ENCODE measurements around the gene CERS6. TPM values are rescaled to one million over a fixed set of nuclear protein-coding genes. Genes with fewer than 3 reads are reported as not detected.

Gene CERS6
- total and polyA plus RNA-seq, 10 of the 15 experiments (the other 5 are each of a cell fraction or from before 2014, with no cell fraction given) = 1.3 to 20.4 (median 14.1) TPM

GRCh38 chr2:168712053-168712452 is 256.0 kb downstream of the CERS6 start (continued):
- TF ChIP-seq NFIC (IDR thresholded peaks at IDR 0.05; ENCODE audit: low read depth, low read length) (peak; percentile 80), POLR2AphosphoS2 (IDR thresholded peaks at IDR 0.05; ENCODE audit: low read depth, low read length) (no peak), RFX5 (IDR thresholded peaks at IDR 0.05; ENCODE audit: low read depth, low read length) (no peak), ZNF622 (IDR thresholded peaks at IDR 0.05) (no peak), ZBTB33 (IDR thresholded peaks at IDR 0.05) (no peak), POLR2AphosphoS5 (IDR thresholded peaks at IDR 0.05; ENCODE audit: low read length) (no peak), RUNX3 (IDR thresholded peaks at IDR 0.05; ENCODE audit: low read length) (peak; percentile 88), MYB (IDR thresholded peaks at IDR 0.05; ENCODE audit: borderline replicate concordance, low read depth, low read length) (no peak), FOS (IDR thresholded peaks at IDR 0.05; ENCODE audit: borderline replicate concordance, extremely low read depth, insufficient read length) (no peak), CBX3 (IDR thresholded peaks at IDR 0.05; ENCODE audit: borderline replicate concordance, low read depth) (no peak), BHLHE40 (IDR thresholded peaks at IDR 0.05; ENCODE audit: borderline replicate concordance in 1 of 2, low read depth in 2 of 2, low read length in 1 of 2) (peak in 1 of 2 experiments; percentile 41; a peak in 1 of 4 replicates), NR2C1 (IDR thresholded peaks at IDR 0.05) (no peak), DPF2 (IDR thresholded peaks at IDR 0.05) (peak; percentile 52), E2F8 (IDR thresholded peaks at IDR 0.05; ENCODE audit: low read depth, partially characterized antibody) (no peak), FOXK2 (IDR thresholded peaks at IDR 0.05) (no peak), ETV6 (conservative IDR thresholded peaks at IDR 0.05 in 1 of 2, IDR thresholded peaks at IDR 0.05 in 1 of 2; ENCODE audit: borderline replicate concordance in 1 of 2, low read depth in 1 of 2) (peak in 1 of 2 experiments; percentile 63; a peak in 1 of 4 replicates), HDAC6 (IDR thresholded peaks at IDR 0.05; ENCODE audit: unreplicated experiment) (no peak), ZNF217 (IDR thresholded peaks at IDR 0.05) (peak; percentile 39; the same call in 1 of the 2 replicates), E2F4 (IDR thresholded peaks at IDR 0.05; ENCODE audit: low read depth, low read length) (no peak), EP300 (IDR thresholded peaks at IDR 0.05; ENCODE audit: borderline replicate concordance in 1 of 2, control insufficient read depth in 1 of 2, low read depth in 2 of 2, low read length in 2 of 2) (peak; percentile 62 to 78; a peak in 3 of 4 replicates), ZNF384 (IDR thresholded peaks at IDR 0.05; ENCODE audit: borderline replicate concordance, low read depth, low read length) (no peak)
- TF ChIP-seq, protein P1, sequence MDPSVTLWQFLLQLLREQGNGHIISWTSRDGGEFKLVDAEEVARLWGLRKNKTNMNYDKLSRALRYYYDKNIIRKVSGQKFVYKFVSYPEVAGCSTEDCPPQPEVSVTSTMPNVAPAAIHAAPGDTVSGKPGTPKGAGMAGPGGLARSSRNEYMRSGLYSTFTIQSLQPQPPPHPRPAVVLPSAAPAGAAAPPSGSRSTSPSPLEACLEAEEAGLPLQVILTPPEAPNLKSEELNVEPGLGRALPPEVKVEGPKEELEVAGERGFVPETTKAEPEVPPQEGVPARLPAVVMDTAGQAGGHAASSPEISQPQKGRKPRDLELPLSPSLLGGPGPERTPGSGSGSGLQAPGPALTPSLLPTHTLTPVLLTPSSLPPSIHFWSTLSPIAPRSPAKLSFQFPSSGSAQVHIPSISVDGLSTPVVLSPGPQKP (IDR thresholded peaks at IDR 0.05; ENCODE audit: low read depth, low read length) = no peak
- TF ChIP-seq, protein P2, sequence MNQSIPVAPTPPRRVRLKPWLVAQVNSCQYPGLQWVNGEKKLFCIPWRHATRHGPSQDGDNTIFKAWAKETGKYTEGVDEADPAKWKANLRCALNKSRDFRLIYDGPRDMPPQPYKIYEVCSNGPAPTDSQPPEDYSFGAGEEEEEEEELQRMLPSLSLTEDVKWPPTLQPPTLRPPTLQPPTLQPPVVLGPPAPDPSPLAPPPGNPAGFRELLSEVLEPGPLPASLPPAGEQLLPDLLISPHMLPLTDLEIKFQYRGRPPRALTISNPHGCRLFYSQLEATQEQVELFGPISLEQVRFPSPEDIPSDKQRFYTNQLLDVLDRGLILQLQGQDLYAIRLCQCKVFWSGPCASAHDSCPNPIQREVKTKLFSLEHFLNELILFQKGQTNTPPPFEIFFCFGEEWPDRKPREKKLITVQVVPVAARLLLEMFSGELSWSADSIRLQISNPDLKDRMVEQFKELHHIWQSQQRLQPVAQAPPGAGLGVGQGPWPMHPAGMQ (IDR thresholded peaks at IDR 0.05; ENCODE audit: borderline replicate concordance) = no peak

Measured in GM12878 (cell line).